Cerebellar cortex (tissue), 1 donor: ENCODE results near the gene THNSL1.
"Not testable (repeated sequence)": the region's sequence is repeated elsewhere in the genome, so short reads cannot be mapped to it uniquely, and the experiment has no call there.

ENCODE experiments used
- DNase-seq: peaks from one replicate; pipeline ENCODE4 v3.0.0-alpha.2; 2015; ENCODE audit warnings: low spot score

THNSL1 gene

DNA sequence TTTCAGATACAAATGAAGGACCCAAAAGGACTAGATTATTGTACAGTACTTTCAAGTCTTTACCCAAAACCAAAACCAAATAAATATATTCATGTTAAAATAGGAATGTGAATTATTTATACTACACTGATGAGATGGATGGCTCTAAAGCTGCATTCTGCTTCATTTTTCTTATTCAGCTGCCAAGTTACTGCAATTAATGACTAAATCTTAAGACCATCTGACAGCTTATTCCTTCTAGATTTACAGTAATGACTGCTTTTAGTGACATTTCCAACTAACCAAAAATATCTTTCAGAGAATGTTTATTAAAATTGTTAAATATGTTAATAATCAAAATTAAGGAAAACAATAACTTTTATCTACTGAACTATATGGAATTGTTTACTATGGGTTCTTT lies 21.3 kb upstream of the THNSL1 start:
- no peak for DNase-seq

DNA sequence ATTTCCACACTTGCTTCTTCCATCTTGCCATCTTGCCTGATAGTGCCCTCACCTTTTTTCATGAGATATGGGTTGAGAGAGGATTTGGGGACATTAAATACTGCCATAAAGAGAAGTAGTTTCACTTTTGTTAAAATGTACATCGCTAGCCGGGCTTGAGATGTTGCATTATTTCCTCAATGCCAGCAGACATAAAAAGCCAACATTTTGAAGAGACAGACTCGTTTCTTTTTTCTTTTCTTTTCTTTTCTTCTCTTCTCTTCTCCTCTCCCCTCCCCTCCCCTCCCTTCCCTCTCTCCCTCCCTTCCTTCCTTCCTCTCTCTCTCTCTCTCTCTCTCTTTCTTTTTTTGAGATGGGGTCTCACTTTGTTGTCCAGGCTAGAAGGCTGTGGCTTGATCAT lies 18.4 kb upstream of the THNSL1 start:
- DNase-seq: no peak

DNA sequence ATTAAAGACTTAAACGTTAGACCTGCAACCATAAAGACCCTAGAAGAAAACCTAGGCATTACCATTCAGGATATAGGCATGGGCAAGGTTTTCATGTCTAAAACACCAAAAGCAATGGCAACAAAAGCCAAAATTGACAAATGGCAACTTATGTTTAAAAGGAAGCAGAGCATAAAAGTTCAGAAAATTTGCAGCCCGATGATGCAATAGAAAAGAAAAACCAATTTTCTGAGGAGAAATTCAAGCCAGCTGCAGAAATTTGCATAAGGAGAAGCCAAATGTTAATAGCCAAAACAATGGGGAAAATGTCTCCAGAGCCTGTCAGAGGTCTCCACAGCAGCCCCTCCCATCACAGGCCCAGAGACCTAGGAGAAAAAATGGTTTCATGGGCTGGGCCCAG lies 4.8 kb upstream of the THNSL1 start:
- not testable (repeated sequence) for DNase-seq

DNA sequence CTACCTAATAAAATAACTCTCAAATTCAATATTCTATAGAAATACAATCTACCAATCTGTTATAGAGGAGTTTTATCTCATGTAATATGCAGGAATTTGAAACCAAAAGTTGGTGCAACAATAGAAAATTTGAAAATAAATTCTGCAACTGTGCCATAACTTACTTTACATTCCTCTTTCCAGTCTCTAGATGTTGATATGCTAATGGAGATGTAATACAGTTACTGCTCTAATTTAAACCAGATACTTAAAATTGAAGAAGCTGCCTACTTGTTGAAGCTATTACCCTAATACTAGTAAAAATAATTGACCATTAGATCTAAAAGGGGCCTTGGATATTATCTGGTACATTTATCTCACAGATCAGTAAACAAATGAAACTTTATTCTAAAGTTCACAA lies 1.8 kb upstream of the THNSL1 start:
- no peak for DNase-seq

DNA sequence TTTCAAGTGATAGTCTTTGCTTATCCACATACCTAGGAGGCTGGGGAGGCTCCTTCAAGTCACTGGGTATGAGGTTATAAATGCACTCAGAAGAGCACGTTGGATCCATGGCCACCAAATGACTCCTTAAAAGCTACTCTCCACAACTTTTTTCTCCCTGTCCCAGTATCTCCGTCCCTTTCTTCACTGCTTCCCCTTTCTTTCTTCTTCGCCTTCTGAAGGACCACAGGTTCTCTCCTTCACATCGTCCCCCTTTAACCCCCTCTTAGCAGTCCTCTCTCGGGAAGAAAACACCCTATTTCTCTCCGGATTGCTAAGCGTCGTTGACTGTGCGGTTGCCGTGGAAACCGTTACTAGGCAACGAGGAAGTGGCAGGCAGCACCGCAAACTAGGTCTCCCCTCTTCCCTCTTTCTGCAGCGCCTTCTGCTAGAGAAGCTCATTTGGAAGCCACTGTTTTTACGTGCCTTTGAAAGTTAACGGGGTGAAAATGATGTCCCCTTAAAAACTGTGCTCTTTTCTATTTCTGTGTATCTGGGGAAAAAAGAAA lies 510 bp upstream of the THNSL1 start, which contains the start of gene ENKUR:
ENKUR (minus strand) TSS at position 331 of the 548 bp plus-strand sequence; CDS start at position 109, 222 bp downstream.
- peak; percentile 95 for DNase-seq

DNA sequence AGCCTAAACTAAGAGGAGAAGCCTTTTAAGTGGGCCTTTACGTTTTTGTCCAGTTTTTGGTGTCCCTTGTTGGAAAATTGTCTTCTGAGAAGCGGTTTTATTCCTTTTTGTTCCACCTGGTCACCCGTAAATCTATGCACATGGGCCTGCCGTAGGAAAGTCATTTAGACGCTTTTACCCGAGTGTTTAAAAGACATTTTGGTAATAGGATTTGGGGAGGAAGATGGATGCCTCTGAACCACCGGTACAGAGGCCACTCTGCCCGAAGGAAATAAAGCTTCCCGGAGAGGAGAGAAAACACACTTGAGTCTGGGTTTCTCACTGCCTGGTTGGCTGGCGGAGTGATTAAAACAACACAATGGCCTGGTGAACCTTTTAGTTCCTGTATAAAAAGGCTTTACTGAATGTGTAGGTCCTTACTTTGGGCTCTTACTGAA lies 760 bp downstream of the THNSL1 start:
- DNase-seq: no peak

DNA sequence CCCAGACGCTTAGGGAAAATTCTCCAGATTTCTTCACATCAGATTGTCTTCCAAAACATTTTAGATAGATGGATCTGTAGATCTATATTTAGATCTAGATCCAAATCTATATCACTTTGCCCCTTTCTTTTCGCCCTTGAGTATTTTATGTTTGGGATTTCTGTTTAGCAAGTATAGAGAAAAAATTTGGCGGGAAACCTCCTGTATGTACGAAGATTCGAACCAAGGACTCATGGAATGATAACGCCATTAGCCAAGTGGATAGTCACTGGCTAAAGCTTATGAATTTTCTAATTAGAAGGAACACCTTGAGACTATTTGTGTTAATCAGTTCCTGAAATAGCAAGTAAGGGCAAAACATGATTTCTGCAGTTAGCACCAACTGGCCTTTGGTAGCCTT lies 1.2 kb downstream of the THNSL1 start:
- no peak for DNase-seq

DNA sequence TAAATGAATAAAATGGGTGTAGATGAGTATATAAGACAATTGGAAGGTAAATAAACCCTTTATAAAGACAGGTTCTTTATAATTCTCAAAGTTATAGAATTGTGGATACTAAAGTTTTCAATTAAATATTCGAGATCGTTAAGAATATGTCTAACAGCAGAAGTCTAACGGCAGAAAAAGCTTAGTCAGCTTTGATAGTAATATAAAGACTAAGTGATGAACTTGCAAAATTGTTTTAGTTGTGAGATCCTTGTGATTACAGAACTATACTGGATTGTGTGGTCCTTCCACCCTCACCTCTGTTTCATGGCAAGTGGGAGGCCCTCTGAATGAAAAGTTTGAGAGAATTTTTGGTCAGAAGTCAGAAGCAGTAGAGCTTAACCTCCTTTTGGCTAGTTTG lies 2.3 kb downstream of the THNSL1 start:
- no peak for DNase-seq

DNA sequence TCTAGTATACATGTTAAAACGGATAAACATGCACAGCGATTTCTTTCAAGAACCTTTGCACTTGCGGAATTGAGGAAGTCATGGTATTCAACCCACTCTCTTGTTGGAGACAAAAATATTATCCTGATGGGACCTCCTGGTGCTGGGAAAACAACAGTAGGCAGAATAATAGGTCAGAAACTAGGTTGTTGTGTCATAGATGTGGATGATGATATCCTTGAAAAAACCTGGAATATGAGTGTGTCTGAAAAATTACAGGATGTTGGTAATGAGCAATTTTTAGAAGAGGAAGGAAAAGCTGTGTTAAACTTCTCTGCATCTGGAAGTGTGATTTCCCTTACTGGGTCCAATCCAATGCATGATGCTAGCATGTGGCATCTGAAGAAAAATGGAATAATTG lies 6.9 kb downstream of the THNSL1 start:
- DNase-seq: no peak

DNA sequence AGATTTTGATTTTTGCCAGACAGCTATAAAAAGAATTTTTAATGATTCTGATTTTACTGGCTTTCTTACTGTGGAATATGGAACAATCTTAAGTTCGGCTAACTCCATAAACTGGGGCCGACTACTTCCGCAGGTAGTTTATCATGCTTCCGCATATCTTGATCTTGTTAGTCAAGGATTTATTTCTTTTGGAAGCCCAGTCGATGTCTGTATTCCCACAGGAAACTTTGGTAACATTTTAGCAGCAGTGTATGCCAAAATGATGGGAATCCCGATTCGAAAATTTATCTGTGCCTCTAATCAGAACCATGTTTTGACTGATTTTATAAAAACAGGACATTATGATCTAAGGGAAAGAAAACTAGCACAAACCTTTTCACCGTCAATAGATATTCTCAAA lies 8.1 kb downstream of the THNSL1 start:
- DNase-seq: no peak

DNA sequence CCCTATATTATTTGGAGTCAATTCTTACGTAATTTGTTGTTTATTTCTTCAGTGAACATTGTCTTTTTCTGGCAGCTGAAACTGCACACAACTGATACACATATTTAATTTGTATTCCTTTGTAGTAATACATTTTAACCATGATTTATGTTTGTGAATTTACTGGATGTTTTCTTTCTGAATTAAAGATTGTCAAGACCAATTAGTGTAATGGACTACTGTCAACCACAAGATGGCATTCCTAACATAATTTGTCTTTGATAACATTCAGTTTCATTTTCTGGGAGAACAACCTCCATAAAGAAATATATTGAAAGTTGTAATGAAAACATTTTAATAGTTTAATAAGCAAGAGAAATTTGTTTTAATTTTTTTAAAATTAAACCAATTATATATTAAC lies 10.1 kb downstream of the THNSL1 start:
- DNase-seq: no peak

DNA sequence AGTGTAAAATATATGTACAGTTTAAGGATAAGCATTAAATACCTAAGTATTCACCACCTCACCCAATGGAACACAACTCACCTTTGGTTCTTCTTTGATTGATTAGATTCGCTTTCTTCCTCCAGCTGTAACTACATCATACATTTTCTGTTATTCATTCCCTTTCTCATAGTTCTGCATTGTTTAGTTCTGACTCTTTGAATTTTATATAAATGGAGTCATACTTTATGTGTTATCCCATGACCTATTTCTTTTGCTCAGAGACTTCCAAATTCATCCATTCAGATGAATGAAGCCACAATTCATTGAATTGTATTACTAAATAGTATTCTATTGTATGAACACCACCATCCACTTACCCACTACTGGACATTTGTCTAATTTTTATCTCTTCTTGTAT lies 12.3 kb downstream of the THNSL1 start:
- no peak for DNase-seq

DNA sequence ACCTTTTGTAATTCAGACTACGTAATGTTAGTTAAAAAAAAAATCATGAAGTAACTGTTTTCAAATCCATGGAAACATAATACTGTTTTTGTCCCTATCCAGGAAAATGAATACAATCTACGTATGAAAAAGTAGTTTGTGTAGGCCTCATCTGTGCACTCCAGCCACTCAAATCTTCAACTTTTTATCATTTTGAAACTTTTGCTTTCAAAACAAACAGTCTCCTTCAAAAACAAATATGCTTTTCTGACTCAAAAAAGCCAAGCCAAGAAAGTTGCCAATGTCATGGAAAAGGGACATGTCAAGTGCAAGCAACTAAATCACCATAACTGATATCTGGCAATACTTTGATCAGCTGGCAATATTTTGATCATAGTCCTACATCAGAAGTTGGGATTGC lies 13.1 kb downstream of the THNSL1 start:
- no peak for DNase-seq

DNA sequence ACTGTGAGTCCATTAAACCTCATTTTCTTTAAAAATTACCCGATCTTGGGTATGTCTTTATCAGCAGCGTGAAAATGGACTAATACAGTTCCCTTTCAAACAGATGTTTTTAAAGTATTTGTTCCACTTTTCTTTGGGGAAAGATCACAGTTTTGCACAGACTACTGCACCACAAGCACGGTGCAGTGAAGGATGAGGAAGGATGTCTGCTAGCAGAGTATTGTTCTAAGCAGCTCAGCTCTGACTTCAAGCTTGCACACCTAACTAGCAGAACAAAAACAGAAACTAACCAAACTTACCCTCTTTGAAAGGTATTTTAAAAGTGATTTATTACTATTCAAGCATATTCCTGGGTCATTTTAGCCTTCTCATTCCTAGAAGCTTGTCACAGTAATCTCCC lies 20.0 kb downstream of the THNSL1 start:
- DNase-seq: no peak

DNA sequence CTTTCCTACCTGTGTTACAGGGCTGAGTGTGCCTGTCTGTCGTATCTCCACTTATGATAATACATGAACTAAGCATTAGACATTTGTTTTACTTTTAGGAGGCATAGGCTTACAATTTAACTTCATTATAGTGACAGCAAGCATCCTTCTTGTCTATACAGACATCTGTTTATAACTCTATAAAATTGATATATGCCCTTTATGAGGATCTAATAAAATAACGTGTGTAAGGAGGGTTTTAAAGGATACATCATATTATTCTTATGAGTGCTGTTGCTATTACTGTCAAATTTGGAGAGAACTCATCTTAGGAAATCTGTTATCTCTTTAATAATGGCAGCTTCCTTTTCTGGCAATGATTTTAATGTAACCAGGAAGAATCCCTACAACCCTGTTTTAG lies 21.9 kb downstream of the THNSL1 start:
- DNase-seq: no peak

DNA sequence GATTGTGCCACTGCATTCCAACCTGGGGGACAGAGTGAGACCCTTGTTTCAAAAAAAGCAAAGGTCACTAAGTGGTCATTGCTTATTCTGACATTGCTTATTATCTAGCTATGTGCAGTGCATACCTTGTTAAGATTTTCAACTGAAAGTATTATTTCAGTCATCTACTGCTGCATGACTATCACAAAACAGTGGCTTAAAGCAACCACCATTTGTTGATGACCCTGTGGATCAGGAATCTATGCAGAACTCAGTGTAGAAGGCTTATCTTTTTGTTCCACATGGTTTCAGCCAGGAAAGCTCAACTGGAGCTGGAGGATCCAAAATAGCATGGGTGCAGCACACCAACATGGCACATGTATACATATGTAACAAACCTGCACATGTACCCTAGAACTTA lies 23.1 kb downstream of the THNSL1 start:
- no peak for DNase-seq

DNA sequence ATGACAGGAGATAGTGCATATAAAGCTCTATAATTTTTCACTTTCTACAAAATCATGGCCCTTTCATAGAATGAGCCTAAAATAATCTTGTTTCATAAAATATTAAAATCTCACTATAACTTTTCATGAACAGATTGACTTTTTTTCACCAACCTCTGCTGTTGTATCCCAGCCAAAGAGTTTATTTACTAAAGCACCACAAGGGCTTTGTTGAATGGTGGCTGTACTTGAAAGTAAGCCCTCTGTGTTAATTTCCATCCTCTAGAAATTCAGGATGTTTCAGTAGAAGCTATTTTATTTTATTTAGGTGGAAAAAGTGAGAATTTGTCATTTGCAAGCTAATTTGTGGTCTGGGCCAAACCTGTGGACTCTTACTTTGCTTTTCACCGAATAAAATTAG lies 30.2 kb downstream of the THNSL1 start:
- no peak for DNase-seq

DNA sequence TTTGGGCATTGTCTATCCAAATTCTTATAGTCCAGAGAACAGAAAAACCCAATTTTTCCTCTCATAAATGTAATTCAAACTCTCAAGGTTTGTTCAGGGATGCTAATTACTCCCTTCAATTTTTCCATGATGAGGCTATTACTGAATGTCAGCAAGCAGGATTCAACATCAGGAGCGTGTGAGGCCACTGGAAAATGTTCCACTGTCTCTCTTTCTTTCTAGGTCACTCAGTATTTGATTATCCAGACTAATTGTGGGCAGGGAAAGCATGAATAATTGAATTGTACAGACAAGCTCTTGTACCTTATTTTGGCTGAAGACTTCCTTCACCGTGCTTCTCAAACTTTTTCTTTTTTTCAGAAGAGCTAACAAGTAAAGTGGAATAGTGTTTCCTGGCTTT lies 30.7 kb downstream of the THNSL1 start:
- no peak for DNase-seq

DNA sequence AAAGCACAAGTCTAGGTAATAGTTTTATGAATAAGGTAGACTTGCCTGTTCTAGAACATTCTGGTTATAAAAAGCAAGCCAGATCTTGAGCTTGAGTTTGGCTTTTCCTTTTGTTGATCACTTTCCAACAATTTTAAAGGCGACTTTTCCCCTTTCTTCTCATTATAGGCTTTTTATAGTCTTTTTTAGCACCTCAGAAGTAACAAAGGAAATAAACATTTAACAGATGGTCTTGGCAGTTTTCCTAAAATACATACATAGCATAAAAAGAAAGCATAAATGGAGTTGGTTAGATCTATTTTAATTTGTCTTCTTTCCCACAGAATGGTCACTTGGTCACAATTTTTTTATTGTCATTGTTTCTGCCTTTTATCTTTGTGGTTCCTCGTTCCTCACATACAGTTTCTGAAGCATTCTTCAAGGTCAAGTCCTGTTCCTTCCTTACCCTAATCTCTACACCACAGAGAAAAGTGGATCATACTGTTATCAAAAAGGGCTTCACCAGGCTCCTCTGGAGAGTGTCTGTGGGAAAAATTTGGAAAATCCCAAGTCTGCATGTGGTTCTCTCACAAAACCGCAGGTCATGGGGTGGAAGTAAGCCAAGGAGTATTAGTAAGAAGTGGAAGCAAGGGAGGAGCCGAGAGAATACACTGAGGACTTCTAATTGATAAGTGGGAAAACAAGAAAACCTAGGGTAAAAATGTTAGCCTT lies 31.3 kb downstream of the THNSL1 start:
- DNase-seq: no peak

DNA sequence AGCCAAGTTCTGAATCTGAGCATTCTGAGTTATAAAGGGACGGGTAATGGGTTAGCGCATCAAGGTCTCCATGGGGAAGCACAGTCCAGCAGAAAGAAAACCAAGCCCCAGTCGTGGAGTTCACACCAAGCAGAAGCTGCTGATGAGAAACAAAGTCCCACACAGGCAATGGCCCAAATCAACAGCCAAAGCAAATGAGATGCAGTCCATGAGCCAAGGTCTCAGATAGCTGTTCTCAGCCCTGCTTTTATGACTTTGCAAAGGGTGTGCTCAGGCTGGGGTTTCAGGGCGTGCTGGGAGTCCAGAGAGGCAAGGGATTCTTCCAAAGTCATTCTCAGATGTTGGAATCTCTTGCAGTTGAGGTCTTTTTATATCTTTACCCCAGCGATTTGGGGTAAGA lies 32.0 kb downstream of the THNSL1 start:
- no peak for DNase-seq

DNA sequence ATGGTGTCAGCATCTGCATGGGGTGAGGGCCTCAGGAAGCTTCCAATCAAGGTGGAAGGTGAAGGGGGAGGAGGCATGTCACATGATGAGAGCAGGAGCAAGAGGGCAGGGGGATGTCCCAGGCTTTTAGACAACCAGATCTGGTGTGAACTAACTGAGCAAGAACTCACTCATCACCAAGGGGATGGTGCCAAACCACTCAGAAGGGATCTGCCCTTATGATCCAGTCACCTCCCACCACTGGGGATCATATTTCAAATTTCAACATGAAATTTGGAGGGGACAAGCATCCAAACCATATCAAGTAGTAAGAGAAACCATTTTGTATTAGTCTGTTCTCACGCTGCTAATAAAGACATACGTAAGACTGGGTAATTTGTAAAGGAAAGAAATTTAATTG lies 33.6 kb downstream of the THNSL1 start:
- DNase-seq: no peak

DNA sequence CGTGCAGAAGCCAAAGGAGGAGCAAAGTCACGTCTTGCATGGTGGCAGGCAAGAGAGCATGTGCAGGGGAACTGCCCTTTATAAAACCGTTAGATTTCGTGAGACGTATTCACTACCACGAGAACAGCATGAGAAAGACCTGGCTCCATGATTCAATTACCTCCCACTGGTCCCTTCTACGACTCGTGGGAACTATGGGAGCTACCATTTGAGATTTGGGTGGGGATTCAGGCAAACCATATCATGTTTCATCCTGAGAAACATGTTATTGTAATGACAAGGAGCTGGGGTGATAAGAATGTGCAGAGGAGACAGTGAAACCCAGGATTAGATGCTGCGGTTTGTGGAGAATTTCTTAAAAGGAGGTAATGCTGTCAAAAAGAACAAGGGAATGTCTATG lies 34.0 kb downstream of the THNSL1 start:
- no peak for DNase-seq

DNA sequence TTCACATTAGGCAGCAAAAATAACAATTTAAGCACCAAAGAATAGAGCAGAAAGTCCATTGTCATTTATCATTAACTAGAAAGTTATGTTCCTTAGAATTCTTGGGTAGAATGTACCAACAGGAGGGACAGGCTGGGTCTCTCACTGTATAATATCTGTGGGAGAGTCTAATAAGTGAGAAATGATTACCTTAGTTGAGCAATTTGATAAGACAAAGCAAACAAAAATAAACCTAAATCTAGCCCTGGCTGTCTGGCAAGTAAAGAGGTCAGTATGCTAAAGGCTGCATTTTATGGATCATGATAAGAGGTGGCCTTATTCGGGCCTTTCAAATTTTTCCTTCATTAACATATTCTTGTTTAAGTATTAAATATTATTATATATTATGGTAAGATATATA lies 35.6 kb downstream of the THNSL1 start:
- DNase-seq: no peak

DNA sequence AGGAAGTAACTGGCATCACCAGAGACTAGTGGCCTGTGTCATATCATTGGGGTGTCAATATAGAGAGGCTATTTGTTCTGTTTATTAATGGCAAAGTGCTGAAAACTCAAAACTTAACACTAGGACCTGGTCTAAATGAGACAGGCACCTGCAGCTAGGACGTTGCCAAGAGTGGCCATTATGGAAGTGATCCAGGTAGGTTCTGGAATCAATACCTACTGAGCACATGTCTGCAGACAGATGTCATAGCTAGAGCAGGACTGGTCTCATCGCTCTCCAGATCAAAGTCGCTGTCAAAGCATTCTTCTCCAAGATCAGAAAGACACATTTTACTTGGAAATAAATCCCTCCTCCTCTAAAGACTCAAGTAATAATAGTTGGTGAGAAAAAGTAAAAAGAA lies 40.3 kb downstream of the THNSL1 start:
- DNase-seq: no peak
